SK-N-SH (cell line): ENCODE measurements around the gene SPDL1. TPM values are rescaled to one million over a fixed set of nuclear protein-coding genes. Genes with fewer than 3 reads are reported as not detected.

Source experiments
- CTCF ChIA-PET: fragments of 300-600, 350-600 bp; formaldehyde crosslinking; extraction: SDS; loops from one replicate; lab custom pipeline; 2021; lab: Yijun Ruan, JAX
- POLR2A ChIA-PET: fragments of 350-600 bp; sonication (Branson Sonifier 250); formaldehyde crosslinking; extraction: SDS; loops from one replicate; lab custom pipeline; 2020; ENCODE audit warnings: antibody characterized with exemption, inconsistent platforms; lab: Yijun Ruan, JAX
- DNase-seq: peaks from one replicate; pipeline ENCODE4 v3.0.0; 2012
- H2AFZ ChIP-seq: fragments of 200-600 bp; sonication (generic); 2 replicates; pipeline ENCODE4 v1.8.1; 2016; ENCODE audit warnings: antibody characterized with exemption, mild to moderate bottlenecking, low read depth
- H3F3A ChIP-seq: fragments of 200-600 bp; sonication (generic); replicated peaks from 2 replicates; pipeline ENCODE3; 2016; ENCODE audit warnings: antibody characterized with exemption, mild to moderate bottlenecking; ENCODE audit not compliant: insufficient read depth
- H3K27ac ChIP-seq, 2 experiments: fragments of 200-500 bp in 1 of 2; fragments of 200-600 bp in 1 of 2; sonication (Bioruptor generic) in 1 of 2; sonication (generic), shearing (Covaris generic) in 1 of 2; 2 replicates each; pipeline versions ENCODE4 v1.5.1 to v1.6.1; 2014 to 2016; ENCODE audit warnings: low read depth in 2 of 2, inconsistent platforms in 1 of 2, low read length in 1 of 2, mild to moderate bottlenecking in 1 of 2, mixed read lengths in 1 of 2
- H3K27me3 ChIP-seq: fragments of 200-600 bp; sonication (generic), shearing (Covaris generic); 2 replicates; pipeline ENCODE4 v1.6.1; 2016; ENCODE audit warnings: mixed run types; ENCODE audit not compliant: insufficient read depth
- H3K36me3 ChIP-seq, 2 experiments: fragments of 200-500 bp in 1 of 2; fragments of 200-600 bp in 1 of 2; sonication (Bioruptor generic) in 1 of 2; sonication (generic) in 1 of 2; replicated peaks in 1 of 2; 2 replicates each; pipeline versions ENCODE3 to v1.5.1; 2014 to 2016; ENCODE audit warnings: low read length in 1 of 2, mild to moderate bottlenecking in 1 of 2; ENCODE audit not compliant: insufficient read depth in 2 of 2, control insufficient read depth in 1 of 2
- H3K4me1 ChIP-seq, 2 experiments: fragments of 200-500 bp in 1 of 2; fragments of 200-600 bp in 1 of 2; sonication (Bioruptor generic) in 1 of 2; sonication (generic), shearing (Covaris generic) in 1 of 2; 2 replicates each; pipeline versions ENCODE4 v1.5.1 to v1.6.1; 2014 to 2016; ENCODE audit warnings: low read depth in 1 of 2, low read length in 1 of 2, mixed run types in 1 of 2; ENCODE audit not compliant: insufficient read depth in 2 of 2, control insufficient read depth in 1 of 2
- H3K4me2 ChIP-seq: fragments of 200-600 bp; sonication (generic), shearing (Covaris generic); 2 replicates; pipeline ENCODE4 v1.6.1; 2017; ENCODE audit warnings: mixed run types
- H3K4me3 ChIP-seq, 2 experiments: fragments of 200-500 bp in 1 of 2; fragments of 200-600 bp in 1 of 2; sonication (Bioruptor generic) in 1 of 2; sonication (generic), shearing (Covaris generic) in 1 of 2; 2 replicates each; pipeline versions ENCODE4 v1.5.1 to v1.8.1; 2014 to 2016; ENCODE audit warnings: low read depth in 2 of 2, inconsistent platforms in 1 of 2, low read length in 1 of 2, mild to moderate bottlenecking in 1 of 2, mixed read lengths in 1 of 2, moderate library complexity in 1 of 2
- H3K79me2 ChIP-seq: fragments of 200-600 bp; sonication (generic); 2 replicates; pipeline ENCODE4 v1.8.1; 2017; ENCODE audit warnings: mild to moderate bottlenecking; ENCODE audit not compliant: insufficient read depth
- H3K9ac ChIP-seq: fragments of 200-600 bp; sonication (generic); 2 replicates; pipeline ENCODE4 v1.6.1; 2017; ENCODE audit warnings: mixed run types
- H3K9me2 ChIP-seq: fragments of 200-600 bp; sonication (generic); 2 replicates; pipeline ENCODE4 v1.6.1; 2017; ENCODE audit warnings: mixed run types
- H3K9me3 ChIP-seq: fragments of 200-600 bp; sonication (generic); 2 replicates; pipeline ENCODE4 v1.6.1; 2017; ENCODE audit warnings: mixed run types, mild to moderate bottlenecking, moderate library complexity
- H4K20me1 ChIP-seq: fragments of 200-600 bp; sonication (generic); 2 replicates; pipeline ENCODE4 v1.6.1; 2017; ENCODE audit warnings: mild to moderate bottlenecking, mixed run types; ENCODE audit not compliant: insufficient read depth
- MAX ChIP-seq: IDR thresholded peaks from 2 replicates; pipeline ENCODE4 v1.4.0; 2012; ENCODE audit warnings: low read depth
- NFIC ChIP-seq: IDR thresholded peaks from 2 replicates; pipeline ENCODE4 v1.4.0; 2012; ENCODE audit warnings: borderline replicate concordance
- RXRA ChIP-seq: IDR thresholded peaks from 2 replicates; pipeline ENCODE4 v1.4.0; 2012; ENCODE audit warnings: low read depth, mild to moderate bottlenecking, borderline replicate concordance
- TEAD4 ChIP-seq: IDR thresholded peaks from 2 replicates; pipeline ENCODE4 v1.4.0; 2012; ENCODE audit warnings: mild to moderate bottlenecking, borderline replicate concordance; ENCODE audit not compliant: insufficient read depth
- WGBS: methylation state at CpG from one replicate; pipeline ENCODE4 v1.1.6; 2017; ENCODE audit warnings: low lambda C conversion rate; 5-methylcytosine and 5-hydroxymethylcytosine counted together
- polyA plus RNA-seq, 3 experiments: library from polyadenylated mRNA; depleted of rRNA; stranded (reverse); fragments of >200 nt; gene quantifications; 2 replicates each; pipeline ENCODE4 v1.2.3, GENCODE V29; 2012
- small RNA-seq, 7 experiments: library from RNA; depleted of rRNA; stranded (forward); fragments of <200 nt; gene quantifications; one replicate each; pipeline ENCODE3, GENCODE V24; 2012
- TF ChIP-seq, protein P1 (sequence below): fragments of 150-350 bp; IDR thresholded peaks from 2 replicates; pipeline ENCODE4 v1.6.1; 2017; ENCODE audit warnings: antibody characterized with exemption, low read length, low read depth, borderline replicate concordance

The SPDL1 gene
- polyA plus RNA-seq, 1 of the 3 experiments (the other 2 are of a cell fraction): 45.1 TPM

GRCh38 chr5:169652057-169652456, 68.5 kb downstream of the SPDL1 start:
- WGBS: no CpG with 5 or more reads among the region's 1 CpG
- Histone ChIP-seq H3K27ac (peak overlapping the region; percentile 72 to 95; a peak in 3 of 4 replicates), H2AFZ (peak overlapping the region; percentile 91; the same call in 1 of the 2 replicates), H3K4me1 (peaks cover 23% of the 10 kb centered on the region in 2 experiments; a peak in 3 of 4 replicates), H3K9me2 (no peaks in the 10 kb centered on the region), H3K79me2 (no peaks in the 10 kb centered on the region), H3K9ac (peak overlapping the region; percentile 52; the same call in 1 of the 2 replicates), H3K36me3 (no peaks in the 10 kb centered on the region), H3K4me3 (no peak overlapping the region), H3K9me3 (no peaks in the 10 kb centered on the region), H4K20me1 (no peaks in the 10 kb centered on the region), H3F3A (peaks cover 22% of the 10 kb centered on the region), H3K27me3 (no peaks in the 10 kb centered on the region), H3K4me2 (peak overlapping the region; percentile 71; the same call in 1 of the 2 replicates)
- ChIA-PET POLR2A (interaction anchor here (0.6 kb wide), 2 partner anchors 636 to 681 kb away, joined by 3 read pairs; no protein-coding TSS in a partner anchor), CTCF (interaction anchor here (0.9 to 1.8 kb wide), 2 partner anchors 49 to 328 kb away, joined by 3 to 4 read pairs; partner anchors contain the start of gene INSYN2B)
- TF ChIP-seq TEAD4 (no peak), NFIC (peak; percentile 40; the same call in 1 of the 2 replicates)
- DNase-seq: no peak

DNA sequence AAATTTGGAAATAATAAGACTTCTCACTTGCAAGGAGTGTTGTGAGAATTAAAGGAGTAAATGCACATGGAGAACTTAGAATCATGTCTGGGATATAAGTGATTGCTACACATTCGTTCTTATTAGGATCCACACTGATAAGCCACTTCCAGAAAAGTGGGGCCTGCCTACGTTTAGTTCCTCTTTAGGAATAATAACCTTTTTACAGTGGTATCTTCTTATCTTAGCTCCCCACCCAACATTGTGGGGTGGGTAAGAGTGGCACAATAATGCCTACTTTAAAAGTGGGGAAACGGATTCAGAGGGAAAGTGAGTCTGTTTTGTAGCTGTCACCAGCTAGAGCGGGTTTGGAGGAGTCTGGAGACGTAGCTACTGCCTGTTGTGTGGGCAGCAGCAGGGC, 69.5 kb downstream of the SPDL1 start:
- WGBS: 92% methylated on average over 5 of the region's 5 CpGs
- CTCF ChIA-PET: interaction anchor here (1.1 to 1.8 kb wide), 2 partner anchors 10 to 48 kb away, joined by 4 read pairs; no protein-coding TSS in a partner anchor

More for the DNA sequence above, 69.5 kb downstream of the SPDL1 start:
- no peaks in the 10 kb centered on the region for H3K79me2 ChIP-seq
- H3K9ac ChIP-seq: no peak overlapping the region
- POLR2A ChIA-PET: no interaction called here
- no peaks in the 10 kb centered on the region for H3K9me3 ChIP-seq
- H3K27ac ChIP-seq: no peak overlapping the region
- DNase-seq: no peak
- no peaks in the 10 kb centered on the region for H4K20me1 ChIP-seq
- H3F3A ChIP-seq: peaks cover 22% of the 10 kb centered on the region
- no peaks in the 10 kb centered on the region for H3K27me3 ChIP-seq
- H3K4me2 ChIP-seq: no peak overlapping the region
- H3K4me3 ChIP-seq: no peak overlapping the region
- H2AFZ ChIP-seq: no peak overlapping the region
- no peaks in the 10 kb centered on the region for H3K9me2 ChIP-seq
- peaks cover 18 to 23% of the 10 kb centered on the region in 2 experiments; a peak in 3 of 4 replicates for H3K4me1 ChIP-seq
- no peaks in the 10 kb centered on the region for H3K36me3 ChIP-seq
- TF ChIP-seq, protein P1, sequence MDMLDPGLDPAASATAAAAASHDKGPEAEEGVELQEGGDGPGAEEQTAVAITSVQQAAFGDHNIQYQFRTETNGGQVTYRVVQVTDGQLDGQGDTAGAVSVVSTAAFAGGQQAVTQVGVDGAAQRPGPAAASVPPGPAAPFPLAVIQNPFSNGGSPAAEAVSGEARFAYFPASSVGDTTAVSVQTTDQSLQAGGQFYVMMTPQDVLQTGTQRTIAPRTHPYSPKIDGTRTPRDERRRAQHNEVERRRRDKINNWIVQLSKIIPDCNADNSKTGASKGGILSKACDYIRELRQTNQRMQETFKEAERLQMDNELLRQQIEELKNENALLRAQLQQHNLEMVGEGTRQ: no peak
- TF ChIP-seq MAX (no peak), RXRA (no peak)

Small RNA genes lying within 50 kb of the gene (small RNA-seq; reads per million reads assigned to genes)
- 0 reads per million in 7 experiments for gene RNU6-477P

Other genes starting within 250 kb of the SPDL1 start
- gene DOCK2, start 53.5 kb downstream of the SPDL1 start, polyA plus RNA-seq (2012; rRNA removed): 3.8 and 5.2 TPM in 2 replicates